Osteocyte (in vitro differentiated cells): Measurements from ENCODE around the gene EFHD2. TPM values are rescaled to one million over a fixed set of nuclear protein-coding genes. Genes with fewer than 3 reads are reported as not detected.

ENCODE experiments used
- DNase-seq: peaks from one replicate; pipeline ENCODE4 v3.0.0; 2021; ENCODE audit warnings: mixed read lengths; ENCODE audit not compliant: unreplicated experiment; ENCODE audit errors: extremely low spot score
- H3K27ac Mint-ChIP-seq: one replicate; pipeline ENCODE4 v1.8.0; 2021; ENCODE audit warnings: mild to moderate bottlenecking, mixed read lengths; ENCODE audit not compliant: unreplicated experiment
- H3K27me3 Mint-ChIP-seq: one replicate; pipeline ENCODE4 v1.8.0; 2021; ENCODE audit warnings: mixed read lengths; ENCODE audit not compliant: unreplicated experiment
- H3K36me3 Mint-ChIP-seq: one replicate; pipeline ENCODE4 v1.8.0; 2021; ENCODE audit warnings: mixed read lengths; ENCODE audit not compliant: unreplicated experiment
- H3K4me1 Mint-ChIP-seq: one replicate; pipeline ENCODE4 v1.8.0; 2021; ENCODE audit warnings: mixed read lengths; ENCODE audit not compliant: unreplicated experiment
- H3K4me3 Mint-ChIP-seq: one replicate; pipeline ENCODE4 v1.8.0; 2021; ENCODE audit warnings: mild to moderate bottlenecking, moderate library complexity, mixed read lengths; ENCODE audit not compliant: unreplicated experiment
- H3K9me3 Mint-ChIP-seq: one replicate; pipeline ENCODE4 v1.8.0; 2021; ENCODE audit warnings: mixed read lengths; ENCODE audit not compliant: unreplicated experiment
- long read RNA-seq: library from polyadenylated mRNA; unstranded; transcript quantifications from one replicate; pipeline ENCODE4 v2.0.0, GENCODE V29; 2021
- total RNA-seq: library from RNA; stranded (reverse); gene quantifications from 2 replicates; pipeline ENCODE4 v1.2.1, GENCODE V29; 2021
- TF ChIP-seq, protein P1 (sequence below): fragments of 200-600 bp; sonication (generic); IDR thresholded peaks from 2 replicates; pipeline ENCODE4 v1.5.0; 2021; ENCODE audit warnings: antibody characterized with exemption, mild to moderate bottlenecking, moderate library complexity

Gene EFHD2, protein sequence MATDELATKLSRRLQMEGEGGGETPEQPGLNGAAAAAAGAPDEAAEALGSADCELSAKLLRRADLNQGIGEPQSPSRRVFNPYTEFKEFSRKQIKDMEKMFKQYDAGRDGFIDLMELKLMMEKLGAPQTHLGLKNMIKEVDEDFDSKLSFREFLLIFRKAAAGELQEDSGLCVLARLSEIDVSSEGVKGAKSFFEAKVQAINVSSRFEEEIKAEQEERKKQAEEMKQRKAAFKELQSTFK
- total RNA-seq: 20.3 and 21.9 TPM in 2 replicates
- long read RNA-seq: 0 reads

DNA sequence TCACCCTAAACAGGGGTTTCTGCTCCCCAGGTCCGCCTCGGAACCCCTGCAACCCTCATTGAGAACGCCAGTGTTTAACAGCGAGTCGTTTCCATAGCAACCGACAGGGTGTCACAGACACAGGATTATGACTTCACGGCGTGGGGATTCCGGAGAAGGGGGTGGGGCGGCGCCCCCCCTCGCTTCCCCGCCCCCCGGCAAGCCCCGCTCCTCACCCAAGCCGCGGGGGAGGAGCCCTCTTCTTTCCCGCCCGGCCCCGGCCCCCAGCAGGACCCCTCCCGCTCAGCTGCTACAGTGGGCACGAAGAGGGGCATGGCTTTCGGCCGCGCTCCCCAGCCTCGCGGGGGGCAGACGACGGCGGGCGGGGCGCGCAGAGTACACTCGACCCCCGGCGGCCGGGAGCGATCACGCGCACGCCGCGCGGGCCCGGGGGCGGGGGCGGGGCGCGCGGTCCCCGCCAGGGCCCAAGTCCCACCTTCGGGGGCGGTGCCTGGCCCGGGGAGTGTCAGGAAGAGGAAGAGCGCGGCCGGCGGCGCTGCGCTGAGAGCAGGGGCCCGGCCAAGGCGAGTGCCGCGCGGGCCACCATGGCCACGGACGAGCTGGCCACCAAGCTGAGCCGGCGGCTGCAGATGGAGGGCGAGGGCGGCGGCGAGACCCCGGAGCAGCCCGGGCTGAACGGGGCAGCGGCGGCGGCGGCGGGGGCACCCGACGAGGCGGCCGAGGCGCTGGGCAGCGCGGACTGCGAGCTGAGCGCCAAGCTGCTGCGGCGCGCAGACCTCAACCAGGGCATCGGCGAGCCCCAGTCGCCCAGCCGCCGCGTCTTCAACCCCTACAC, at the start of gene EFHD2:
Gene EFHD2, plus strand, starts transcription at position 501 of the 835 bp plus-strand sequence. Its CDS starts 84 bp downstream, at position 585.
- H3K36me3 Mint-ChIP-seq: no peaks in the 10 kb centered on the region
- peaks cover 38% of the 10 kb centered on the region for H3K4me1 Mint-ChIP-seq
- DNase-seq: peak; percentile 91
- H3K27ac Mint-ChIP-seq: peak within 1 kb of the TSS; percentile 94
- H3K27me3 Mint-ChIP-seq: no peaks in the 10 kb centered on the region
- H3K9me3 Mint-ChIP-seq: no peaks in the 10 kb centered on the region
- peak within 1 kb of the TSS; percentile 80 for H3K4me3 Mint-ChIP-seq
- TF ChIP-seq, protein P1, sequence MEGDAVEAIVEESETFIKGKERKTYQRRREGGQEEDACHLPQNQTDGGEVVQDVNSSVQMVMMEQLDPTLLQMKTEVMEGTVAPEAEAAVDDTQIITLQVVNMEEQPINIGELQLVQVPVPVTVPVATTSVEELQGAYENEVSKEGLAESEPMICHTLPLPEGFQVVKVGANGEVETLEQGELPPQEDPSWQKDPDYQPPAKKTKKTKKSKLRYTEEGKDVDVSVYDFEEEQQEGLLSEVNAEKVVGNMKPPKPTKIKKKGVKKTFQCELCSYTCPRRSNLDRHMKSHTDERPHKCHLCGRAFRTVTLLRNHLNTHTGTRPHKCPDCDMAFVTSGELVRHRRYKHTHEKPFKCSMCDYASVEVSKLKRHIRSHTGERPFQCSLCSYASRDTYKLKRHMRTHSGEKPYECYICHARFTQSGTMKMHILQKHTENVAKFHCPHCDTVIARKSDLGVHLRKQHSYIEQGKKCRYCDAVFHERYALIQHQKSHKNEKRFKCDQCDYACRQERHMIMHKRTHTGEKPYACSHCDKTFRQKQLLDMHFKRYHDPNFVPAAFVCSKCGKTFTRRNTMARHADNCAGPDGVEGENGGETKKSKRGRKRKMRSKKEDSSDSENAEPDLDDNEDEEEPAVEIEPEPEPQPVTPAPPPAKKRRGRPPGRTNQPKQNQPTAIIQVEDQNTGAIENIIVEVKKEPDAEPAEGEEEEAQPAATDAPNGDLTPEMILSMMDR: no peak

DNA sequence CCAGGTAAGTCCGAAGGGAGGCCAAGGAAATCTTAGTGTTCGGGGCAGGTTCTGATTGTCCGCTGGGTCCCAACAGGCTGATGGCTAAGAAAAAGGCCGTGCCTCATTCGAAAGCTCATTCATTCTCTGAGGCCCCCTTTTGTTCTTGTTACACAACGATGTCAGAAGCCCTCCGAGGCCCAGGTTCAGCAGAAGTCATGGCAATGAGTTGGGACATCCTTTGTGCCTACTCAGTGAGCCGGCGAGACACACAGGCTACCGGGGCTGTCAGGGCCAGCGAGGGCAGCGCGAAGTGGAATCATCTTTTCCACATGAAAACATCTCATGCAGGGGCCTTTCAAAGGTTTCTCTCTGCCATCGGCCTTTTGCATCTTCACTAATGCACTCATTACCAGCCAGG, 49.0 kb upstream of the EFHD2 start:
- peaks cover 5% of the 10 kb centered on the region for H3K27me3 Mint-ChIP-seq
- no peaks in the 10 kb centered on the region for H3K36me3 Mint-ChIP-seq
- H3K9me3 Mint-ChIP-seq: no peaks in the 10 kb centered on the region
- DNase-seq: no peak
- H3K4me3 Mint-ChIP-seq: no peak overlapping the region
- no peak overlapping the region for H3K27ac Mint-ChIP-seq
- TF ChIP-seq, protein P1: no peak
- peaks cover 20% of the 10 kb centered on the region for H3K4me1 Mint-ChIP-seq

DNA sequence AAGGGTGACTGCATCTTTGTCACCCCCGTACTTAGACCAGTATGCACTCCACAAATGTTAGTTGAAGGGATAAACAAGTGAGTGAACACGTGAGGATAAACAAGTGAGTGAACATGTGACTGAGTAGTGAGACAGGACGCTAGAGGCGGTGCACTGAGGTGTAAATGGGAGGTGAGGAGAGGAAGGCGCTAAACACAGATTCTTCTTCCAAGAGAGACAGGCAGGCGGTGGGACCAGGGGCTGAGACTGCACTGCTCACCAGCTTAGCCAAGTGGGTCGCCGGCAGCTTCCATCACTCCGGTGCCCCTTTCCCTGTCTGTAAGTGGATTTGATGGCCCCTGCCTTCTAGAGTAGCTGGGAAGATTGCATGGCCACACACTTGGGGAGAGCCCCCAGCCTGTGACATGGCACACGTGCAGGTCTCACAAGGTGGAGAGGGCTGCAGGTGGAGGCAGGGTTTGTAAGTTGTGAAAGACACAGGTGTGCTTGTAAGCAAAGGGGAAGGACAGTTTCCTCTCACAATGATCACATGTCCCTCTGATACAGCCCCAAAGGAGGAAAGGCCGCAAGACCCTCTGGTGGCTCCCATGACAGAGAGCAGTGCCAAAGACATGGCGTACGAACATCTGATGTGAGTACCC, 47.5 kb upstream of the EFHD2 start:
- DNase-seq: no peak
- Mint-ChIP-seq H3K4me3 (no peak overlapping the region), H3K4me1 (peaks cover 5% of the 10 kb centered on the region), H3K27ac (no peak overlapping the region), H3K36me3 (no peaks in the 10 kb centered on the region), H3K27me3 (peaks cover 5% of the 10 kb centered on the region), H3K9me3 (no peaks in the 10 kb centered on the region)
- TF ChIP-seq, protein P1: no peak

DNA sequence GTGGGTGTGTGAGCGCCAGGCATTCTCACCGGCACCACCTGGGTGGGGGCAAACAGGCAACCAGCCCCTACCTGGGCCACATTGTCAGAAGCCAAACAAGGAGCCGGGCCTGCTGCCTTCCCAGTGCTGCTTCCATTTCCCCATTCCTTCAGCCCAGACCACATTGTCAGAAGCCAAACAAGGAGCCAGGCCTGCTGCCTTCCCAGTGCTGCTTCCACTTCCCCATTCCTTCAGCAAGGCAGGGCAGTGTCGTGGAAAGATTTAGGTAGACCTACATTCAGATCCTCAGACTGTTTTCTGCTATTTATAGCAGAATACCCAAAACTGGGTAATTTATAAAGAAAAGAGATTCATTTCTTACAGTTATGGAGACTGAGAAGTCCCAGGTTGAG, 47.0 kb upstream of the EFHD2 start:
- Mint-ChIP-seq H3K27ac (no peak overlapping the region), H3K27me3 (peaks cover 5% of the 10 kb centered on the region), H3K4me3 (no peak overlapping the region), H3K9me3 (no peaks in the 10 kb centered on the region), H3K4me1 (peaks cover under 1% of the 10 kb centered on the region), H3K36me3 (no peaks in the 10 kb centered on the region)
- no peak for DNase-seq
- TF ChIP-seq, protein P1: no peak

DNA sequence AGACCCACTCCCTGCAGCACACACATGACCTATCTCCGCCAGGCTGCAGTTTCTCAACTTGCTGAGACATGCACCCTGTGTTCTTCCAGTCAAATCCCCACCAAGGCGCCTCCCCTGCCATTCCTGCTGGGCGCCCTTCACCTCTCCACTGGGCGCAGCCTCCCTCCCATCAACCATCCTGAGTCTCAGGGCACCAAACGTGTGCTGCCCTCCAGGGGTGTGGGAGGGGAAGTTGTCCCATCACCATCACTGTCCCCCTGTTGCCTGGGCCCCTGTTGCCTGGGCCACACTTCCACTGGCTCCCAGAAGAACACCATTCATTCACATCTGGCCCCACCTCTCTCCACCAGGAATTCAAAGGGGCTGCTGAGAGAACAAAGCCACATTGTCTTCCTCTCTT, 44.9 kb upstream of the EFHD2 start:
- Mint-ChIP-seq H3K4me1 (no peaks in the 10 kb centered on the region), H3K9me3 (no peaks in the 10 kb centered on the region), H3K27me3 (peaks cover 3% of the 10 kb centered on the region), H3K27ac (no peak overlapping the region), H3K4me3 (no peak overlapping the region), H3K36me3 (no peaks in the 10 kb centered on the region)
- TF ChIP-seq, protein P1: no peak
- DNase-seq: no peak
